GM12864 (cell line): Measurements from ENCODE around the gene OAF.
A peak's percentile ranks its signal among the peaks of the same experiment; 100 is the strongest.

ENCODE experiments used
- DNase-seq: peaks from one replicate; pipeline ENCODE4 v3.0.0-alpha.2; 2011; ENCODE audit warnings: low read depth
- H3K4me3 ChIP-seq: 2 replicates; pipeline ENCODE4 v1.5.1; 2011; ENCODE audit warnings: mild to moderate bottlenecking, low read depth, low read length, control low read depth
- TF ChIP-seq, protein P1 (sequence below): IDR thresholded peaks from 2 replicates; pipeline ENCODE4 v1.5.1; 2011; ENCODE audit warnings: low read depth, mild to moderate bottlenecking, moderate library complexity, low read length, control low read depth, inconsistent platforms; ENCODE audit errors: missing control alignments

Gene OAF

DNA sequence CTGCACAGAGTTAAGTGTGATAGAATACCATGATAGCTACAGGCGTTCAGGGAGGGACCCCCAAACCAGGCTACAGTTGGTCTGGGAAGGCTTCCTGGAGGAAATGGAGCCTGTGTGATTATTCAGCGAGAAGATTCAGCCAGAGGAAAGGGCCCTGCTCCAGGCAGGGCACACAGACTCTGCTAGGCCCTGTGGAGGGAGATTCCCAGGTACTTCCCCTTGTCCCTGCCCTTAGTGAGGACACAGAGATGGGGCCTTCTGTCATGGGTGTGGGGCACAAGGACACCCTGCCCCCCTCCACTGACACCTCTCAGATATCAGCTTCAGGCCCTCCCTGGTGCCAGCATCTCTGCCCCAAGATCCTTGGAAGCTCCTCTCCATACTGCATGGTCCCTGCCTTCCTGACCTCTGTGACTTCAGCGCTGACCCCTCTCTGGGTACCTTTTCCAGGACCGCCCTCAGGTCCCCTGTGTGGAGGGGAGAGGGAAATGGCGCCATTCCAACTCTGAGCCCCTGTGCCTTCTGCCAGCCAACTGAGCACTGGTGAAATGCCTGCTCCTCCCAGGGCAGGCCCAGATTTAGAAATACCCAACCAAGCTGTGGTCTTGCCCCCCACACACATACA is 16.5 kb downstream of the OAF start:
- TF ChIP-seq, protein P1, sequence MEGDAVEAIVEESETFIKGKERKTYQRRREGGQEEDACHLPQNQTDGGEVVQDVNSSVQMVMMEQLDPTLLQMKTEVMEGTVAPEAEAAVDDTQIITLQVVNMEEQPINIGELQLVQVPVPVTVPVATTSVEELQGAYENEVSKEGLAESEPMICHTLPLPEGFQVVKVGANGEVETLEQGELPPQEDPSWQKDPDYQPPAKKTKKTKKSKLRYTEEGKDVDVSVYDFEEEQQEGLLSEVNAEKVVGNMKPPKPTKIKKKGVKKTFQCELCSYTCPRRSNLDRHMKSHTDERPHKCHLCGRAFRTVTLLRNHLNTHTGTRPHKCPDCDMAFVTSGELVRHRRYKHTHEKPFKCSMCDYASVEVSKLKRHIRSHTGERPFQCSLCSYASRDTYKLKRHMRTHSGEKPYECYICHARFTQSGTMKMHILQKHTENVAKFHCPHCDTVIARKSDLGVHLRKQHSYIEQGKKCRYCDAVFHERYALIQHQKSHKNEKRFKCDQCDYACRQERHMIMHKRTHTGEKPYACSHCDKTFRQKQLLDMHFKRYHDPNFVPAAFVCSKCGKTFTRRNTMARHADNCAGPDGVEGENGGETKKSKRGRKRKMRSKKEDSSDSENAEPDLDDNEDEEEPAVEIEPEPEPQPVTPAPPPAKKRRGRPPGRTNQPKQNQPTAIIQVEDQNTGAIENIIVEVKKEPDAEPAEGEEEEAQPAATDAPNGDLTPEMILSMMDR: no peak
- DNase-seq: no peak
- no peak overlapping the region for H3K4me3 ChIP-seq

DNA sequence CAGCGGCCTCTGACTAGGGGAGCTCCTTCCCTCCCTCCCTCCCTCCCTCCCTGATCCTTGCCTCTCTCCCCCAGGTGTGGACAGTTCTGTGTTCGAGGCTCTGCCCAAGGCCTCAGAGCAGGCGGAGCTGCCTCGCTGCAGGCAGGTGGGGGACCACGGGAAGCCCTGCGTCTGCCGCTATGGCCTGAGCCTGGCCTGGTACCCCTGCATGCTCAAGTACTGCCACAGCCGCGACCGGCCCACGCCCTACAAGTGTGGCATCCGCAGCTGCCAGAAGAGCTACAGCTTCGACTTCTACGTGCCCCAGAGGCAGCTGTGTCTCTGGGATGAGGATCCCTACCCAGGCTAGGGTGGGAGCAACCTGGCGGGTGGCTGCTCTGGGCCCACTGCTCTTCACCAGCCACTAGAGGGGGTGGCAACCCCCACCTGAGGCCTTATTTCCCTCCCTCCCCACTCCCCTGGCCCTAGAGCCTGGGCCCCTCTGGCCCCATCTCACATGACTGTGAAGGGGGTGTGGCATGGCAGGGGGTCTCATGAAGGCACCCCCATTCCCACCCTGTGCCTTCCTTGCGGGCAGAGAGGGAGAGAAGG is 18.1 kb downstream of the OAF start:
- H3K4me3 ChIP-seq: no peak overlapping the region
- no peak for DNase-seq
- TF ChIP-seq, protein P1: peak; percentile 33

DNA sequence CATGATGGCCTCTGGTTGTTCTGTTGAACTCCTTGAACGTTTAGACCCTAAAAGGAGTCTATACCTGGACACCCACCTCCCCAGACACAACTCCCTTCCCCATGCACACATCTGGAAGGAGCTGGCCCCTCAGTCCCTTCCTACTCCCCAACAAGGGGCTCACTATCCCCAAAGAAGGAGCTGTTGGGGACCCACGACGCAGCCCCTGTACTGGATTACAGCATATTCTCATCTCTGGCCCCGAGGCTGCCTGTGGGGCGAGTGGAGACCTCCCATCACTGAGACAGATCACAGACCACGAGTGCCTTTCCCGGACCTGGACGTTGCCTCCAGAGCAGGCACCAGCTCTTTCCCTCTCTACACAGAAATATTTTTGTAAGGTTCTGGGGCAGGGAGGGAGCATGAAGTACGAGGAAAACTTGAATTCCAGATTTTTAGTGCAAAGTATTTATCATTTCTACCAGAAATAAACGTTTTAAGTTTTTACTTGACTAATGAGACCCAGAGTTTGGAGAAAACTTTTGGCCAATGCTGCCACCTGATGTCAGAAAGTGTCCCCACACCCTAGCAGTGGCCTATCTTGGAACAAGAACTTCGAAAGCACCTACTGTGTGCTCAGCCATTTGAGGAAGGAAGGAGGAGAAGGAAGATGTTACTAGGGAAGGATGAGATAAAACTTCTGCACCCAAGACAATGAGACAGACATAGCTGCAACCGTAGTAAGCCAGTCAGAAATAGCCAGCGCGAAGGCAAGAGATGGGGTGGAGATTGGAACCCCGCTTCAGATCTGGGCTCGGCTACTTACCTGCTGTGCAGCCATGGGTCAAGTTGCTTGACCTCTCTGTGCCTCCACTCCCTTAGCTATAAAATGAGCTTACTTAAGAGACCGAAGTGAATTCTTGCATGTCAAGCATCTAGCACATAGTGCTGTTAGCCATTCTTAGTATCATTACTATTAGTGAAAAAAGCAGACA is 18.9 kb downstream of the OAF start:
- no peak for DNase-seq

DNA sequence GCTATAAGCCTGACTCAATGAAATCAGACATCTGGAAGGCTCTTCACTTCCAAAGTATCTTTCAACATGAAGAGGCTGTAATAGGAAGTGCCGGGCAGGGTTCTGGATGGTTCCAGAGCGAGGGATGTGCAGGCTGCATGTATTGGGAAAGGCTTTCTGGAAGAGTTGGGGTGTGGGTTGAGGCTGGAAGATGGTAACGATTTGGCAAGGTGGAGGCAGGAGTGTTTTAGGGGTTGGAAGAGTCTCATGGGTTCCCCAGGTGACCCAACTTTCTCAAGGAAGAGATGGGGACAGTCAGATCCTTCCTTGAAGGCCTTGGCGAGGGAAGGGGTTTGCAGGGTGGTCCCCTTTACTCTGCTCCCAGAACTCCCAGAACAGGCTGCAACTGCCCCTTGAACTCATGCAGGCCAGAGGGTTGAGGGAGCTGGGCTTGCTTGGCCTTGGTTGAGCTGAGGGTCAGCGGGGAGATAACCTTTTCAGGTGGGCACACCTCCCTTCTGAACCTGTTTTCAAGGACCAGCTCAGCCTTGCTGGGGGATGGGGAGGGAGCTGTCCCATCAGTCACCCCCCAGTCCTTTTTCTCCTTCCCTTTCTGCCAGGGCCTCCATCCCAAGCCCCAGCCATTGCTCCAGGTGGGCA is 19.7 kb downstream of the OAF start:
- DNase-seq: no peak
- no peak overlapping the region for H3K4me3 ChIP-seq
- TF ChIP-seq, protein P1: no peak

More for the DNA sequence above, 18.9 kb downstream of the OAF start:
- TF ChIP-seq, protein P1: peak; percentile 59
- H3K4me3 ChIP-seq: no peak overlapping the region

- TF ChIP-seq, protein P1: no peak
- no peak overlapping the region for H3K4me3 ChIP-seq
- no peak for DNase-seq
Measured at GRCh38 chr11:120231963-120232362, 21.1 kb downstream of the OAF start.

GRCh38 chr11:120233207-120233803 is 22.5 kb downstream of the OAF start:
- H3K4me3 ChIP-seq: no peak overlapping the region
- no peak for DNase-seq
- TF ChIP-seq, protein P1: no peak
